Panc1 (cell line): ENCODE results near the gene ACP7. TPM values are rescaled to one million over a fixed set of nuclear protein-coding genes. Genes with fewer than 3 reads are reported as not detected.

Experiments used
- total RNA-seq: library from RNA; stranded (reverse); gene quantifications from one replicate; pipeline ENCODE4 v1.2.1, GENCODE V29; 2021; ENCODE audit not compliant: unreplicated experiment

Gene ACP7
- total RNA-seq, 1 experiment from 2014 or later, result 10.3 TPM

Other genes starting within 250 kb of the ACP7 start
- gene HNRNPL, start 234.4 kb upstream of the ACP7 start, total RNA-seq, result 749 TPM
- 1.3 TPM for gene RINL, start 206.1 kb upstream of the ACP7 start, total RNA-seq
- 162 TPM for gene SIRT2, start 184.8 kb upstream of the ACP7 start, total RNA-seq
- 185 TPM for gene NFKBIB, start 184.4 kb upstream of the ACP7 start, total RNA-seq
- gene CCER2, start 172.2 kb upstream of the ACP7 start, total RNA-seq, result 1.3 TPM
- gene SARS2, start 153.6 kb upstream of the ACP7 start, total RNA-seq, result 186 TPM
- gene MRPS12, start 153.4 kb upstream of the ACP7 start, total RNA-seq, result 511 TPM
- 411 TPM for gene FBXO17, start 108.6 kb upstream of the ACP7 start, total RNA-seq
- 443 TPM for gene FBXO27, start 51.8 kb upstream of the ACP7 start, total RNA-seq
- gene PAK4, start 41.4 kb downstream of the ACP7 start, total RNA-seq, result 311 TPM
- 0.46 TPM for gene NCCRP1, start 112.6 kb downstream of the ACP7 start, total RNA-seq
- 0.33 TPM for gene SYCN, start 119.9 kb downstream of the ACP7 start, total RNA-seq
- gene IFNL3, start 160.6 kb downstream of the ACP7 start, total RNA-seq, result not detected
- not detected for gene IFNL4, start 164.5 kb downstream of the ACP7 start, total RNA-seq
- 0.33 TPM for gene IFNL2, start 184.0 kb downstream of the ACP7 start, total RNA-seq
- gene IFNL1, start 212.0 kb downstream of the ACP7 start, total RNA-seq, result 0.57 TPM
- gene LRFN1, start 236.5 kb downstream of the ACP7 start, total RNA-seq, result 15.2 TPM